GM23338 (cell line): ENCODE results near the gene TRPC4.

Experiments used
- CREB1 ChIP-seq: fragments of 250-450 bp; sonication (Bioruptor Pico); IDR thresholded peaks from 2 replicates; pipeline ENCODE4 v1.5.0; 2020; ENCODE audit warnings: low read depth, mild to moderate bottlenecking, moderate library complexity
- ETS1 ChIP-seq: IDR thresholded peaks from 2 replicates; pipeline ENCODE4 v1.6.1; 2016; ENCODE audit warnings: antibody characterized with exemption
- EZH2 ChIP-seq: fragments of 200-600 bp; sonication (generic); IDR thresholded peaks from one replicate; pipeline ENCODE4 v1.8.0; 2017; ENCODE audit warnings: antibody characterized with exemption, mild to moderate bottlenecking, low read depth; ENCODE audit not compliant: unreplicated experiment
- EZH2phosphoT487 ChIP-seq: fragments of 200-600 bp; sonication (generic); IDR thresholded peaks from one replicate; pipeline ENCODE4 v1.8.1; 2018; ENCODE audit warnings: antibody characterized with exemption; ENCODE audit not compliant: unreplicated experiment
- JUNB ChIP-seq: IDR thresholded peaks from one replicate; pipeline ENCODE4 v1.6.1; 2016; ENCODE audit warnings: antibody characterized with exemption; ENCODE audit not compliant: unreplicated experiment
- POLR2AphosphoS5 ChIP-seq: IDR thresholded peaks from 2 replicates; pipeline ENCODE4 v1.6.1; 2016; ENCODE audit warnings: antibody characterized with exemption, low read depth
- ZNF114 ChIP-seq: fragments of 250-450 bp; sonication (Bioruptor Pico); IDR thresholded peaks from 2 replicates; pipeline ENCODE4 v1.5.0; 2020; ENCODE audit warnings: mild to moderate bottlenecking, moderate library complexity
- TF ChIP-seq, protein P1 (sequence below): IDR thresholded peaks from one replicate; pipeline ENCODE4 v1.6.1; 2018; ENCODE audit warnings: antibody characterized with exemption; ENCODE audit not compliant: unreplicated experiment
- TF ChIP-seq, protein P2 (sequence below), 2 experiments: fragments of 200-600 bp in 1 of 2; sonication (generic) in 1 of 2; conservative IDR thresholded peaks; 2 replicates each; pipeline versions ENCODE4 v1.5.1 to v1.6.1; 2016 to 2017; ENCODE audit warnings: antibody characterized with exemption in 2 of 2, low read depth in 2 of 2, mild to moderate bottlenecking in 2 of 2, moderate library complexity in 1 of 2

DNA sequence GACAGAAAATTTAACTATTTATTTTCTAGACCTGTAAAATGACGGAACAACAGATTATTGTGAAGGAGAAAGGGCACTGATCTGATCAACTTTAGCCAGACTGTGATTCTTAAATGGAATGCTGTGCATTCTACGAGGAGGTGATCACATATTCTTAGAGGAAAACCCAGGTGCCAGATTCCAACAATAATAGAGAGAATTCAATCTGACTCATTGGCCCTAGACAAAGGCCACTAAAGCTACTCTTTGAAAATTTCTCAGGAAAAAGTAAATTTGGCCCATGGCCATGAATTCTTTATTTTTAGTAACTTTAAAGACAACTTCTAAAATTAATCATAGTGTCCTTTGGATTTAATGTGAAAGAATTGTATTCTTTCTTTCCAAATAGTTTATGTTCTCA is 212.4 kb downstream of the TRPC4 start:
- TF ChIP-seq, protein P1, sequence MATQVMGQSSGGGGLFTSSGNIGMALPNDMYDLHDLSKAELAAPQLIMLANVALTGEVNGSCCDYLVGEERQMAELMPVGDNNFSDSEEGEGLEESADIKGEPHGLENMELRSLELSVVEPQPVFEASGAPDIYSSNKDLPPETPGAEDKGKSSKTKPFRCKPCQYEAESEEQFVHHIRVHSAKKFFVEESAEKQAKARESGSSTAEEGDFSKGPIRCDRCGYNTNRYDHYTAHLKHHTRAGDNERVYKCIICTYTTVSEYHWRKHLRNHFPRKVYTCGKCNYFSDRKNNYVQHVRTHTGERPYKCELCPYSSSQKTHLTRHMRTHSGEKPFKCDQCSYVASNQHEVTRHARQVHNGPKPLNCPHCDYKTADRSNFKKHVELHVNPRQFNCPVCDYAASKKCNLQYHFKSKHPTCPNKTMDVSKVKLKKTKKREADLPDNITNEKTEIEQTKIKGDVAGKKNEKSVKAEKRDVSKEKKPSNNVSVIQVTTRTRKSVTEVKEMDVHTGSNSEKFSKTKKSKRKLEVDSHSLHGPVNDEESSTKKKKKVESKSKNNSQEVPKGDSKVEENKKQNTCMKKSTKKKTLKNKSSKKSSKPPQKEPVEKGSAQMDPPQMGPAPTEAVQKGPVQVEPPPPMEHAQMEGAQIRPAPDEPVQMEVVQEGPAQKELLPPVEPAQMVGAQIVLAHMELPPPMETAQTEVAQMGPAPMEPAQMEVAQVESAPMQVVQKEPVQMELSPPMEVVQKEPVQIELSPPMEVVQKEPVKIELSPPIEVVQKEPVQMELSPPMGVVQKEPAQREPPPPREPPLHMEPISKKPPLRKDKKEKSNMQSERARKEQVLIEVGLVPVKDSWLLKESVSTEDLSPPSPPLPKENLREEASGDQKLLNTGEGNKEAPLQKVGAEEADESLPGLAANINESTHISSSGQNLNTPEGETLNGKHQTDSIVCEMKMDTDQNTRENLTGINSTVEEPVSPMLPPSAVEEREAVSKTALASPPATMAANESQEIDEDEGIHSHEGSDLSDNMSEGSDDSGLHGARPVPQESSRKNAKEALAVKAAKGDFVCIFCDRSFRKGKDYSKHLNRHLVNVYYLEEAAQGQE, result no peak
- TF ChIP-seq, protein P2, sequence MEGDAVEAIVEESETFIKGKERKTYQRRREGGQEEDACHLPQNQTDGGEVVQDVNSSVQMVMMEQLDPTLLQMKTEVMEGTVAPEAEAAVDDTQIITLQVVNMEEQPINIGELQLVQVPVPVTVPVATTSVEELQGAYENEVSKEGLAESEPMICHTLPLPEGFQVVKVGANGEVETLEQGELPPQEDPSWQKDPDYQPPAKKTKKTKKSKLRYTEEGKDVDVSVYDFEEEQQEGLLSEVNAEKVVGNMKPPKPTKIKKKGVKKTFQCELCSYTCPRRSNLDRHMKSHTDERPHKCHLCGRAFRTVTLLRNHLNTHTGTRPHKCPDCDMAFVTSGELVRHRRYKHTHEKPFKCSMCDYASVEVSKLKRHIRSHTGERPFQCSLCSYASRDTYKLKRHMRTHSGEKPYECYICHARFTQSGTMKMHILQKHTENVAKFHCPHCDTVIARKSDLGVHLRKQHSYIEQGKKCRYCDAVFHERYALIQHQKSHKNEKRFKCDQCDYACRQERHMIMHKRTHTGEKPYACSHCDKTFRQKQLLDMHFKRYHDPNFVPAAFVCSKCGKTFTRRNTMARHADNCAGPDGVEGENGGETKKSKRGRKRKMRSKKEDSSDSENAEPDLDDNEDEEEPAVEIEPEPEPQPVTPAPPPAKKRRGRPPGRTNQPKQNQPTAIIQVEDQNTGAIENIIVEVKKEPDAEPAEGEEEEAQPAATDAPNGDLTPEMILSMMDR (conservative IDR thresholded peaks at IDR 0.05; ENCODE audit: low read depth in 2 of 2), result no peak
- TF ChIP-seq ZNF114, result no peak
- no peak for TF ChIP-seq ETS1
- no peak for TF ChIP-seq EZH2phosphoT487
- no peak for TF ChIP-seq POLR2AphosphoS5
- TF ChIP-seq JUNB, result no peak
- no peak for TF ChIP-seq EZH2
- TF ChIP-seq CREB1 (CRISPR knock-in tag), result no peak
